GM19395 (cell line): Measurements from ENCODE around the gene USP28.
"Not testable (repeated sequence)": the region's sequence is repeated elsewhere in the genome, so short reads cannot be mapped to it uniquely, and the experiment has no call there.

ENCODE experiments used
- ATAC-seq: cut with Tn5 transposase; IDR thresholded peaks from one replicate; pipeline ENCODE4 v1.9.1; 2021; ENCODE audit warnings: mild to moderate bottlenecking, moderate library complexity; ENCODE audit not compliant: unreplicated experiment

Gene USP28

DNA sequence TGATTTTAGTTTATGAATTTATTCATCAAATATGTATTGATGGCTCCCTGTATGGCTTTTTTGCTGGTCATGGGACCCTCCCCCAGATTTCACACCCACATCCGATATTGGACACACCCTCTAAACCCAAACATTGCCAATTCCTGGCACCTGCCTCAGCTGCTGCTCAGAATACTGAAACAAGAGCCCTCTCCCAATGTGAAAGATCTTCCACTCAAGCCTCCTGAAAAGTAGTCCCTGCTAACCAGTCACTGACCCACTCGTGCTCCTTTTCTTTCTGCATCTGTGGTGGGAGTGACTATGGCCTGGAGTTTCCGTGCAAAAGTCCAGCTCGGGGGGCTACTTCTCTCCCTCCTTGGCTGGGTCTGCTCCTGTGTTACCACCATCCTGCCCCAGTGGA lies 95.9 kb downstream of the USP28 start, which contains the start of gene CLDN25:
TSS of gene CLDN25 (plus strand) at position 301 of the 400 bp plus-strand sequence. CDS start at position 301, 0 bp downstream.
- no peak for ATAC-seq

DNA sequence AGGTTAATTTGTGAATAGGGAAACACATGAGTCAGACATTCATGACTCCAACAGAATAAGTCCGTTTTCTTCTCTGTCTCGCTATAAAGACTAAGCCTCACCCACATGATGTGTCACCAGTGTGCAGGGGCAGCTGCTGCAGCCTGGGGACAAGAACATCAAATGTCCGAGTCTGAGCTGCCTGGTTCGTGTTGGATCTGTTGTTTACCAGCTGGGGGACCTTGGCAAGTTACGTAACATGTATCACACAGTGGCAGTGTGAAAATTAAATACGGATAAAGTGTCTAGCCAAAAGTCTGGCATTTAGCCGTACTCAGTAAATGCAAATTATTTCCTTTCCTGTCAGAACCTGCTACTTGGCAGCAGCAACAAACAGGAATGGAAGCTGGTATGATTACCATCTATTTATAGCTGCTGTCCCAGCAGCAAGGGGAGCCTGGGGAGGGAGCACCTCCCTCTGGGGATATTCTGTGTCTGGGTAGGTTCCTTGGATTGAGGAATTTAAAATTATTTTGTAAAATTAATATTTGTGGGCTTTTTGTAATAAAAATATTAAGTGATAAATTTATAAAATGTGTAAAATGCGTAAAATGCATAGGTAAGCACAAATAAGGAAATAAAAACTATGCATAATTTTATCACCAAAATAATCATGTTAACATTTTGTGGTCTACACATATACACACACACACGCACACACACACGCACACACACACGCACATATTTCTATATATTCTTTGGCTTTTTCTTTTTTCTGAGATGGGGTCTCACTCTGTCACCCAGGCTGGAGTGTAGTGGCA lies 97.1 kb downstream of the USP28 start:
- ATAC-seq = no peak

DNA sequence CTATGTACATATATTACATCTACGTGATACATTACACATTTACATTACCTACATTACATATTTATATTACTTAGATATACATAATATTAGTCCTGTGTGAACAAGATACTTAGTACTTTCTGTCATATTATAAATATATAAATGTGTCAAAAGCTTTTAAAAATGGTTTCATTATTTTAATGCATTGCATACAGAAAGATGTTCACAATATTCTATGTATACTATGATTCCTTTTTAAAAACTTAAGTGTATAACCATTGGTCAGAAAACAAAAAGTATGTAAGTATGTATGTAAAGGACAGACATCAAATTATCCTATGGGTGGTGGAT lies 101.2 kb downstream of the USP28 start:
- ATAC-seq = no peak

DNA sequence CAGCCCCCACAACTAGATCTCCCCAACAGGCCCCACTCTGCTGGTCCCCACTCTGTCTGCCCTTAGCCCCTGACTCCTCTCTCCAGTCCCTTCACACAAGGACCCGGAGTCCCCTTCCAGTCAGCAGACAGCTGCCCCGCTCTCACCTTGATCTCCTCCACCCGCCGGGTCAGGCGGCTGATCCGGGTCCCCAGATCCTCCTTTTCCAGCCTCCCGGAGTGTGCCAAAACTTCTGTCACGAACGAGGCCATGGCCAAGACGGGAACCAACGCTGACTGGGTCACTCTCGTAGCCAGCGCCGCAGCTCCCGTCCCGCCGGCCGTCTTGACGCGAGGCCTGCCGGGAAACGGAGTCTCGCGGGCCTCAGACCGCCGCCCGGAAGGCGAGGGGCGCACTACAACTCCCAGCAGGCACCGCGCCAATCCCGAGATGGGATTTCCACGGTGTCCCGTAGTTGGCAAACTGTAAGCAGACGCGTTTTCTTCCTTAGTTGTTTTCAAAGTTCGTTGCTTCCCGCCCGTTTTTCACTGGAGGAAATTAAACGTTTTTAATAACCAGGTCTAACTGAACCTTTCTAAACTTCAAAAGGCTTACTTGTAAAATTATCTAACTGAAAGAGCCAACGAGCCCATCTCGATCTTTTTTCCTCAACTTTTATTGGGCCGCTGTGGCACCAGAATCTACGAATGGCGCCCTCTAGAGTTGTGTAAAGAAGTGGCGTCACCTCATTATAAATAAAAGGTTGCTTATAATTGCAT lies 101.8 kb downstream of the USP28 start, which contains the start of gene ZW10:
TSS of gene ZW10 (minus strand) at position 277 of the 758 bp plus-strand sequence. CDS start at position 251, 26 bp downstream.
- peak; percentile 97 for ATAC-seq

DNA sequence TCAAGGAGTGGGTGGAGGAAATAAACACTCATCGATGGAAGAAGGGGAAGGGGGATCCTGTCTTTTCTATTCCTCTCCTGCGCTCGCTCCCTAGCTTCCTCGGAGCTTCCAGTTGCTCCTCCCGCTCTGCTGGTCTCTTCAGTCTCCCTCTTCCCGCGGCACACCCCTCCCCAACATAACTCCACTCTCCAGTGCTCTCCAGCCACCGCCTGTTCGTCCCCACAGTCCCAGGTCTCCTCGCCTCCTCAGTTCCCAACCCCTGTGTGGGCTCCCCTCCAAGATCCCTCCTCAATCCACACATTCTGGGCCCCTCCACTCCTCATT lies 102.3 kb downstream of the USP28 start:
- ATAC-seq = no peak

DNA sequence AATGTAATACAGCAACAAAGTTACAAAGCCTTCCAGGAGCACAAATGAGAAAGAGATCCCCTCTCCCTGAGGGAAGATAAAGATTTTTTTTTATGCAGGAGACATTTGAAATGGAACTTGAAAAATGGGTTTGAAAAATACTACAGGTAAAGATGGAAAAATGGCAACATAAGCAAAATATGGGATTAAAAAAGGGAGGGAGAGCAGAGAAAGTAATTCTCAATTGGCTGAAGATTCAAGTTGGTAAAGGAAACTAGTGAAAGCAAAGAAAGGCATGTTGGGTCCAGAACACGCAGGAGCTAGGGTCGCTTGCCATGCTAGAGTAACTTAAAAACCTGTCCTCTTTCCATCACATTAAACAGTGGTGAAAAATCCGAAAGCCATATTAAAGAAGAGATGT lies 103.4 kb downstream of the USP28 start:
- no peak for ATAC-seq

DNA sequence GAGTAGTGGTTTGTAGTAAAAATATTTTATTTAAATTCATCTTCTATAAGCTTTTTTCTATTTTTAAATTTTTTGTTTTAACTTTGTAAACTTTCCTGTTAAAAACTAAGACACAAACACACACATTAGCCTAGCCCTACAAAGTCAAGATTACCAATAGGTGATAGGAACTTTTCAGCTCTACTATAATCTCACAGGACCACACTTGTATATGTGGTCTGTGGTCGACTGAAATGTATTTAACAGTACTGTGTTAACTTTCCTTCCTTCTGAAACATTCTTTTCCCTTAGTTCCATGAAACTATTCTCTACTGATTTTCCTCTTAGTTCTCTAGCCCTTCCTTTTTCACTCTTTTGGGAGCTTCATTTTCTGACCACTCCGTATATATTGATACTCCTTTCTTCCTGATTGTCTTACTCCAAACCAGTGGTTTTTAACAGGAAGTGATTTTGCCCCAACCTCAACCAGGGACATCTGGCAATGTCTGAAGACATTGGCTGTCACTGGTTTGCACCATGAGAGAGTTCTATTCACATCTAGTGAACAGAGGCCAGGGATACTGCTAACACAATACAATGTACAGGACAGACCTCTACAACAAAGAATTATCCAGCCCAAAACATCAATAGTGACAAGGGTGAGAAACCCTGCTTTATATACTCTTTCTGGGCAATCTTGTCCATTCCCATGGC lies 110.7 kb downstream of the USP28 start:
- no peak for ATAC-seq

DNA sequence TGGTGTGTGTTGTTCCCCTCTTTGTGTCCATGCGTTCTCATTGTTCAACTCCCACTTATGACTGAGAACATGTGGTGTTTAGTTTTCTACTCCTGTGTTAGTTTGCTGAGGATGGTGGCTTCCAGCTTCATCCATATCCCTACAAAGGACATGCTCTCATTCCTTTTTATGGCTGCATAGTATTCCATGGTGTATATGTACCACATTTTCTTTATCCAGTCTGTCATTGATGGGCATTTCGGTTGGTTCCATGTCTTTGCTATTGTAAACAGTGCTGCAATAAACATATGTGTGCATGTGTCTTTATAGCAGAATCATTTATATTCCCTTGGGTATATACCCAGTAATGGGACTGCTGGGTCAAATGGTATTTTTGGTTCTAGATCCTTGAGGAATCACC lies 112.3 kb downstream of the USP28 start:
- not testable (repeated sequence) for ATAC-seq

DNA sequence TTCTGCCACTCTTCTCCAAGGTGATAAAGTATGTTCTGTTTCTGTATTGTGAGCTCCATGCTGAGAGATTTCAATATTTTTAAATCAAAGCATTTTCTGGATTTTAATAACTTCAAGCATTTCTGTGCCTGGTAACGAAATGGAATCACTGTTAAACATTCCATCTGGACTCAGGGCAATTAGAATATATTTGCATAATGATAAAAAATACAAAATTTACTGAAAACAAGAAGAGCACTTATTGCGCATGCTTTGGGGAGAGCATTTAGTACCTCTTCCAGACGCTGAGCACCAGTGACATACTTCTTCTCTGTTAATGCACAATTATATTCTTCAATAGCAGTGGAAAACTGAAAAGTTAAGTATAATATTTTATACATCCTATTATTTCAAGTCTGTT lies 115.1 kb downstream of the USP28 start:
- no peak for ATAC-seq

DNA sequence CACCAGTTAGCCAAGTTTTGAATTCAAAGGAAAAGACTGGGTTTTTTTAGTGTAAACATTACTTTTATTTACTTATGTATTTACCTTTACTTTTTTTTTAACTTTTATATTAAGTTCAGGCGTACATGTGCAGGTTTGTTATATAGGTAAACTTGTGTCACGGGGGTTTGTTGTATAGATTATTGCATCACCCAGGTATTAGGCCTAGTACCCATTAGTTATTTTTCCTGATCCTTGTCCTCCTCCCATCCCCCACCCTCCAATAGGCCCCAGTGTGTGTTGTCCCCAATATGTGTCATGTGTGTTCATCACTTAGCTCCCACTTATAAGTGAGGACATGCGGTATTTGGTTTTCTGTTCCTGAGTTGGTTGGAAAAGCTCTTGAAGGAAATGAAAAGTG lies 122.4 kb downstream of the USP28 start:
- no peak for ATAC-seq
